CD8-positive, alpha-beta memory T cell (primary cell): ENCODE data around the gene ELANE. TPM values are rescaled to one million over a fixed set of nuclear protein-coding genes. Genes with fewer than 3 reads are reported as not detected.
"Not testable (repeated sequence)": the region's sequence is repeated elsewhere in the genome, so short reads cannot be mapped to it uniquely, and the experiment has no call there.

Experiments
- CTCF ChIA-PET: fragments of 350-600 bp; sonication (Branson Sonifier 250); formaldehyde crosslinking; loops from one replicate; lab custom pipeline; 2021; ENCODE audit warnings: antibody characterized with exemption; lab: Charles Lee
- POLR2A ChIA-PET: fragments of 350-600 bp; sonication (Branson Sonifier 250); formaldehyde crosslinking; loops from one replicate; lab custom pipeline; 2021; ENCODE audit warnings: antibody characterized with exemption; lab: Charles Lee
- DNase-seq, 5 donors: peaks; one replicate each; pipeline versions ENCODE4 v3.0.0 to v3.0.0-alpha.2; 2020 to 2022; ENCODE audit warnings: mixed read lengths in 1 of 5
- H3K27ac ChIP-seq: one replicate; pipeline ENCODE4 v1.7.0; 2013; ENCODE audit warnings: low read depth, mild to moderate bottlenecking, low read length, moderate library complexity
- H3K27me3 ChIP-seq: 2 replicates; pipeline ENCODE4 v1.7.0; 2013; ENCODE audit warnings: low read length, mild to moderate bottlenecking; ENCODE audit not compliant: insufficient read depth, poor library complexity, severe bottlenecking
- H3K36me3 ChIP-seq: 2 replicates; pipeline ENCODE4 v1.7.0; 2013; ENCODE audit warnings: mild to moderate bottlenecking, low read length, moderate library complexity; ENCODE audit not compliant: insufficient read depth
- H3K4me1 ChIP-seq: 2 replicates; pipeline ENCODE4 v1.7.0; 2013; ENCODE audit warnings: mild to moderate bottlenecking, low read length, moderate library complexity; ENCODE audit not compliant: insufficient read depth
- H3K4me3 ChIP-seq: 2 replicates; pipeline ENCODE4 v1.7.0; 2013; ENCODE audit warnings: mild to moderate bottlenecking, low read length
- H3K9me3 ChIP-seq: 2 replicates; pipeline ENCODE4 v1.7.0; 2013; ENCODE audit warnings: mild to moderate bottlenecking, low read length
- H3K27ac Mint-ChIP-seq, 8 donors: one replicate each; pipeline ENCODE4 v1.8.0; 2020 to 2021; ENCODE audit warnings: mixed read lengths in 8 of 8, mild to moderate bottlenecking in 6 of 8, inconsistent platforms in 3 of 8, moderate library complexity in 3 of 8
- H3K27me3 Mint-ChIP-seq, 2 donors: one replicate each; pipeline ENCODE4 v1.8.0; 2020 to 2021; ENCODE audit warnings: mixed read lengths in 2 of 2, mild to moderate bottlenecking in 1 of 2, moderate library complexity in 1 of 2
- H3K36me3 Mint-ChIP-seq, 3 donors: one replicate each; pipeline ENCODE4 v1.8.0; 2020 to 2021; ENCODE audit warnings: mixed read lengths in 3 of 3, inconsistent platforms in 1 of 3, mild to moderate bottlenecking in 1 of 3
- H3K4me1 Mint-ChIP-seq, 3 donors: one replicate each; pipeline ENCODE4 v1.8.0; 2020 to 2021; ENCODE audit warnings: mixed read lengths in 3 of 3, inconsistent platforms in 1 of 3, mild to moderate bottlenecking in 1 of 3
- H3K4me3 Mint-ChIP-seq, 7 donors: one replicate each; pipeline ENCODE4 v1.8.0; 2020 to 2021; ENCODE audit warnings: mixed read lengths in 7 of 7, mild to moderate bottlenecking in 6 of 7, moderate library complexity in 4 of 7, inconsistent platforms in 2 of 7
- H3K9me3 Mint-ChIP-seq, 5 donors: one replicate each; pipeline ENCODE4 v1.8.0; 2020 to 2022; ENCODE audit warnings: mixed read lengths in 5 of 5, mild to moderate bottlenecking in 3 of 5, moderate library complexity in 2 of 5, inconsistent platforms in 1 of 5
- polyA plus RNA-seq: library from polyadenylated mRNA; unstranded; fragments of 300-500 nt; fragmentation: Illumina TruSeq; gene quantifications from one replicate; pipeline ENCODE4 v1.2.3, GENCODE V29; 2021
- total RNA-seq, 2 experiments: library from RNA; stranded (reverse); gene quantifications; one replicate each; pipeline ENCODE4 v1.2.3, GENCODE V29; 2021

Gene ELANE
- total and polyA plus RNA-seq, 3 experiments from 2014 or later, result not detected

DNA sequence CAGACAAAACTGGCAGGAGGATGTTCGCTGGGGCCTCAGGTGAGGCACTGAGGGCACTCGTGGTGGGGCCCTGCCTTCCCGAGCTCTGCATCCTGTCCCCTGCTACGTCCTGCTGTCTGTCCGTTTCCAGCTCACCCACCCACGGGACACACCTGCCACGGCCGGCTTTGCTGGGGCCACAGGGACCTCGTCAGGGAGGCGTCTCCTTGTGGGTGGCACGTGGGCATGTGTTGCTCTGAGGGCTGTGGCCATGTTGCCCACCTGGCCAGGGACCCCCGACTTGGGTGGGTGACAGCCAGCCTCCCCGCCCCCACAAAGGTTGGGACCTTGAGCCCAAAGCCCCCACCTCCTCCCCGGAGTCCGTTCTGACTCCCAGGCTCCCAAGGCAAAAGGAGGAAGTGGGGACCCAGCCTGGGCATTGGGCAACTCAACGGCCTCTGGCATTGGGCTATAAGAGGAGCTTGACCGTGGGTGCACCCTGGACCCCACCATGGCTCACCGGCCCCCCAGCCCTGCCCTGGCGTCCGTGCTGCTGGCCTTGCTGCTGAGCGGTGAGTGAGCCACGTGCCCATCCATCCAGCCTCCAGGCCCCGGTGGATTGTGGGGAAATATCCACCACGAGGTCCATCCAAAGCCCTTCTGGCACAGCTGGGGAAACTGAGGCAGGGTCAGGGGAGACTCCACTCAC is 11.4 kb upstream of the ELANE start, which contains the start of gene PRTN3:
TSS of gene PRTN3 (plus strand) at position 481 of the 688 bp plus-strand sequence. CDS start at position 491, 10 bp downstream.
- Mint-ChIP-seq H3K4me1 (peaks cover 0 to 13% (median 5%) of the 10 kb centered on the region in 3 donors), H3K27ac (no peak within 1 kb of the TSS), H3K9me3 (peaks cover 0 to 3% (median 0%) of the 10 kb centered on the region in 5 donors), H3K36me3 (no peaks in the 10 kb centered on the region), H3K4me3 (no peak within 1 kb of the TSS), H3K27me3 (peaks cover 20 to 35% of the 10 kb centered on the region in 2 donors)
- Histone ChIP-seq H3K4me1 (no peaks in the 10 kb centered on the region), H3K9me3 (no peaks in the 10 kb centered on the region), H3K27me3 (no peaks in the 10 kb centered on the region), H3K36me3 (no peaks in the 10 kb centered on the region), H3K27ac (no peak within 1 kb of the TSS), H3K4me3 (no peak within 1 kb of the TSS)
- ChIA-PET CTCF (no interaction called here), POLR2A (interaction anchor here (0.6 kb wide), 1 partner anchor 43 kb away, joined by 3 read pairs; no protein-coding TSS in a partner anchor)
- no peak for DNase-seq

DNA sequence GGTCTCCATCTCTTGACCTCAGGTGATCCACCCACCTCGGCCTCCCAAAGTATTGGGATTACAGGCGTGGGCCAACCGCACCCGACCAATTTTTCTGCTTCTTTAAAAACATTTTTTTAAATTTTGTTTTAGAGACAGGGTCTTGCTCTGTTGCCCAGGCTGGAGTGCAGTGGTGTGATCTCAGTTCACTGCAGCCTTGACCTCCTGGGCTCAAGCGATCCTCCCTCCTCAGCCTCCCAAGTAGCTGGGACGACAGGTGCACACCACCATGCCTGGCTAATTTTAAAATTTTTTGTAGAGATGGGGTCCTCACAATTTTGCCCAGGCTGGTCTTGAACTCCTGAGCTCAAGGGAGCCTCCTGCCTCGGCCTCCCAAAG is 9.3 kb upstream of the ELANE start:
- Mint-ChIP-seq H3K27me3 (peaks cover 23 to 37% of the 10 kb centered on the region in 2 donors), H3K27ac (peak overlapping the region in 1 of 8 donors; percentile 26)
- H3K27ac ChIP-seq, H3K36me3 Mint-ChIP-seq, H3K9me3 ChIP-seq, DNase-seq, H3K4me3 ChIP-seq, H3K27me3 ChIP-seq, CTCF ChIA-PET, H3K4me1 Mint-ChIP-seq, H3K9me3 Mint-ChIP-seq, H3K4me3 Mint-ChIP-seq, H3K36me3 ChIP-seq, H3K4me1 ChIP-seq: not testable (repeated sequence)
- POLR2A ChIA-PET, result interaction anchor here (0.6 to 0.7 kb wide), 2 partner anchors 613 to 1456 kb away, joined by 3 to 4 read pairs; no protein-coding TSS in a partner anchor

DNA sequence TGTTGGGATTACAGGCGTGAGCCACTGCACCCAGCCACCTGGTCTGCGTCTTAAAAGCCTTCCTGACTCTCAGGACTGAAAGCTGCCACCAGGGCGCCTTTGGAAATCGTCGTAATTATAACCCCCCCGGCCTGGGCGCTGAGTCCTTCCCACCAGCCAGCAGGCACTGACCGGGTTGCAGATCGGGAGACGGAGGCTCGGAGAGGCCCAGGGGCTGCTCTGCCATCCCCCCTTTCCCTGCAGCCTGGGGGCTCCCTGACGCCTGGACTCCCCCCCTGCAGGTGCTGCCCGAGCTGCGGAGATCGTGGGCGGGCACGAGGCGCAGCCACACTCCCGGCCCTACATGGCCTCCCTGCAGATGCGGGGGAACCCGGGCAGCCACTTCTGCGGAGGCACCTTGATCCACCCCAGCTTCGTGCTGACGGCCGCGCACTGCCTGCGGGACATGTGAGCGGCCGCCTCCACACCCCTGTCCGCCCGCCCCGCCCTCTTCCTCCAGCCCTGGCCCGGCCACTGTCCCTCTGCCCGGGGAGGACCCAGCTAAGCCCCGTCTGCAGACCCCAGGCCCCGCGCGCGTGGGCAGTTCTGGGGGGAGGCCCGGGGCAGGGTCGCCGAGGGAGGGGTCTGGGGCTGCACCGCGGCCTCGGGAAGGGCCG is 8.8 kb upstream of the ELANE start:
- ChIA-PET CTCF (no interaction called here), POLR2A (interaction anchor here (0.6 to 0.7 kb wide), 2 partner anchors 612 to 1455 kb away, joined by 3 to 4 read pairs; no protein-coding TSS in a partner anchor)

DNA sequence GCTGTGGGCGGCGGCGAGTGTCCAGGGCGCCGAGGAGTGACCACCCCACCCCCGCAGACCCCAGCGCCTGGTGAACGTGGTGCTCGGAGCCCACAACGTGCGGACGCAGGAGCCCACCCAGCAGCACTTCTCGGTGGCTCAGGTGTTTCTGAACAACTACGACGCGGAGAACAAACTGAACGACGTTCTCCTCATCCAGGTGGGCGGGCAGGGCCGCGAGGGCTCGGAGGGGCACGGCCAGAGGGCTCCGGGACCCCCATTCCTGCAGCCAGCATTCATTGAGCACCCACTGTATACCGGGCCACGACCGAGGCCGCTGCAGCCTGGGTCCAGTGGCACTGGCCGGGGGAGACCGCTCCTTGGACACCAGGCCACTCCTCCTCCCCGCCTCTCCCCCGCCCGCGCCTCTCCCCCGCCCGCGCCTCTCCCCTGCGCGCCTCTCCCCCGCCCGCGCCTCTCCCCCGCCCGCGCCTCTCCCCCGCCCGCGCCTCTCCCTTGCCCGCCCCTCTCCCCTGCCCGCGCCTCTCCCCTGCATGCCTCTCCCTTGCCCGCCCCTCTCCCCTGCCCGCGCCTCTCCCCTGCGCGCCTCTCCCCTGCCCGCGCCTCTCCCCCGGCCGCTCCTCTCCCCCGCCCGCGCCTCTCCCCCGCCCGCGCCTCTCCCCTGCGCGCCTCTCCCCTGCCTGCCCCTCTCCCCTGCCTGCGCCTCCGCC is 8.1 kb upstream of the ELANE start:
- ChIA-PET CTCF (no interaction called here), POLR2A (no interaction called here)
- H3K27ac Mint-ChIP-seq, result no peak overlapping the region
- peaks cover 0 to 10% (median 3%) of the 10 kb centered on the region in 3 donors for H3K4me1 Mint-ChIP-seq
- peaks cover 0 to 3% (median 0%) of the 10 kb centered on the region in 5 donors for H3K9me3 Mint-ChIP-seq
- H3K4me3 ChIP-seq, result no peak overlapping the region
- H3K4me3 Mint-ChIP-seq, result peak overlapping the region in 1 of 7 donors; percentile 40
- H3K4me1 ChIP-seq, result no peaks in the 10 kb centered on the region
- H3K9me3 ChIP-seq, result no peaks in the 10 kb centered on the region
- H3K36me3 ChIP-seq, result no peaks in the 10 kb centered on the region
- no peak for DNase-seq
- H3K27me3 Mint-ChIP-seq, result peaks cover 28 to 45% of the 10 kb centered on the region in 2 donors
- H3K27ac ChIP-seq, result peak overlapping the region; percentile 38
- peaks cover 7% of the 10 kb centered on the region for H3K27me3 ChIP-seq
- H3K36me3 Mint-ChIP-seq, result no peaks in the 10 kb centered on the region

More for the DNA sequence above, 8.8 kb upstream of the ELANE start:
- no peak overlapping the region for H3K4me3 ChIP-seq
- Mint-ChIP-seq H3K27me3 (peaks cover 24 to 42% of the 10 kb centered on the region in 2 donors), H3K36me3 (no peaks in the 10 kb centered on the region), H3K4me3 (peak overlapping the region in 1 of 7 donors; percentile 32), H3K9me3 (peaks cover 0 to 3% (median 0%) of the 10 kb centered on the region in 5 donors), H3K4me1 (peaks cover 0 to 10% (median 3%) of the 10 kb centered on the region in 3 donors), H3K27ac (no peak overlapping the region)
- no peak for DNase-seq
- no peaks in the 10 kb centered on the region for H3K36me3 ChIP-seq
- H3K9me3 ChIP-seq, result no peaks in the 10 kb centered on the region
- peaks cover 2% of the 10 kb centered on the region for H3K27me3 ChIP-seq
- H3K4me1 ChIP-seq, result no peaks in the 10 kb centered on the region
- peak overlapping the region; percentile 38 for H3K27ac ChIP-seq

DNA sequence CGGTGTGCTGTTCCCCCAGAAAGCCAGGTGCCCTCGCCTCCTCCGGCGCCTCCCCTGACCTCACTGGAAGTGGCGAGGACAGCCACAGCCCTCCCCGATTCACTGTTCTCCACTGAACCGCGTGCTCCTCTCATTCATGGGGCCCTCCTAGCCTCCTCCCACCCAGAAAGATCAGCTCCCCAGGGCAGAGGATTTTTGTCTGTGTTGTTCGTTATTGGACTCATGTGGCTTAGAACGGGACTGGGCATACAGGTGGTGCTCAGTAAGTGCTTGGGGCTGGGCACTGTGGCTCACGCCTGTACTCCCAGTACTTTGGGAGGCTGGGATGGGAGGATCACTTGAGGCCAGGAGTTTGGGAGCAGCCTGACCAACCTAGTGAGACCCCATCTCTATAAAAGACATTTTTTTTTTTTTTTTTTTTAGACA is 7.5 kb upstream of the ELANE start:
- Histone ChIP-seq H3K4me1 (no peaks in the 10 kb centered on the region), H3K27ac (no peak overlapping the region), H3K27me3 (peaks cover 7% of the 10 kb centered on the region), H3K4me3 (no peak overlapping the region), H3K36me3 (no peaks in the 10 kb centered on the region), H3K9me3 (no peaks in the 10 kb centered on the region)
- CTCF ChIA-PET, result no interaction called here
- POLR2A ChIA-PET, result no interaction called here
- peak overlapping the region in 2 of 8 donors; percentile 21 to 47 for H3K27ac Mint-ChIP-seq
- no peak for DNase-seq
- H3K4me3 Mint-ChIP-seq, result peak overlapping the region in 2 of 7 donors; percentile 40 to 41
- H3K9me3 Mint-ChIP-seq, result peaks cover 0 to 3% (median 0%) of the 10 kb centered on the region in 5 donors
- H3K27me3 Mint-ChIP-seq, result peaks cover 33 to 48% of the 10 kb centered on the region in 2 donors
- H3K36me3 Mint-ChIP-seq, result no peaks in the 10 kb centered on the region
- H3K4me1 Mint-ChIP-seq, result peaks cover 0 to 10% (median 3%) of the 10 kb centered on the region in 3 donors

DNA sequence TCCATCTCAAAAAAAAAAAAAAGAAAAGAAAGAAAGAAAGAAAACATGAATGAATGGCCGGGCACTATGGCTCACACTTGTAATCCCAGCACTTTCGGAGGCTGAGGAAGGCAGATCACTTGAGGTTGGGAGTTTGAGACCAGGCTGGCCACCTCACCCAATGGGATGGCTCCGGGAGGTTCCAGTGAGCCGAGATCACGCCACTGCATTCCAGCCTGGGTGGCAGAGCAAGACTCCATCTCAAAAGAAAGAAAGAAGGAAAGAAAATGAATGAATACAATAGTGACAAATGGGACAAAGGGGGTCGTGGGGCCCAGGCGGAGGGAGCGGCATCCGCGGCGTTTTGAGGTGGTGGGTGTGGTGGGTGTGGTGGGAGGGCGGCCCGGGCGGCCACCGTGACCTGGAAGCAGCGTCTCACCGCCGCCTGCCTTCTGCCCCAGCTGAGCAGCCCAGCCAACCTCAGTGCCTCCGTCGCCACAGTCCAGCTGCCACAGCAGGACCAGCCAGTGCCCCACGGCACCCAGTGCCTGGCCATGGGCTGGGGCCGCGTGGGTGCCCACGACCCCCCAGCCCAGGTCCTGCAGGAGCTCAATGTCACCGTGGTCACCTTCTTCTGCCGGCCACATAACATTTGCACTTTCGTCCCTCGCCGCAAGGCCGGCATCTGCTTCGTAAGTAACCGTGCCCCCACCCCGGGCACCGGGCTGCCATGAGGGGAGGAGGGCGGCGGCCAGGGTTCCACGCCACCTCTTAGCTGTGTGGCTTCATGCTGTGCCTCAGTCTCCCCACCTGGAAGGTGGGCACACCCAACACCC is 6.2 kb upstream of the ELANE start:
- ChIA-PET POLR2A (no interaction called here), CTCF (no interaction called here)
- no peak for DNase-seq
- H3K27me3 ChIP-seq, result peaks cover 19% of the 10 kb centered on the region
- peaks cover 0 to 3% (median 0%) of the 10 kb centered on the region in 5 donors for H3K9me3 Mint-ChIP-seq
- H3K36me3 Mint-ChIP-seq, result no peaks in the 10 kb centered on the region
- peaks cover 34 to 53% of the 10 kb centered on the region in 2 donors for H3K27me3 Mint-ChIP-seq
- no peak overlapping the region for H3K27ac ChIP-seq
- H3K4me3 Mint-ChIP-seq, result no peak overlapping the region
- no peaks in the 10 kb centered on the region for H3K36me3 ChIP-seq
- H3K9me3 ChIP-seq, result no peaks in the 10 kb centered on the region
- H3K4me3 ChIP-seq, result no peak overlapping the region
- peaks cover 0 to 10% (median 3%) of the 10 kb centered on the region in 3 donors for H3K4me1 Mint-ChIP-seq
- H3K27ac Mint-ChIP-seq, result peak overlapping the region in 1 of 8 donors; percentile 34
- no peaks in the 10 kb centered on the region for H3K4me1 ChIP-seq

DNA sequence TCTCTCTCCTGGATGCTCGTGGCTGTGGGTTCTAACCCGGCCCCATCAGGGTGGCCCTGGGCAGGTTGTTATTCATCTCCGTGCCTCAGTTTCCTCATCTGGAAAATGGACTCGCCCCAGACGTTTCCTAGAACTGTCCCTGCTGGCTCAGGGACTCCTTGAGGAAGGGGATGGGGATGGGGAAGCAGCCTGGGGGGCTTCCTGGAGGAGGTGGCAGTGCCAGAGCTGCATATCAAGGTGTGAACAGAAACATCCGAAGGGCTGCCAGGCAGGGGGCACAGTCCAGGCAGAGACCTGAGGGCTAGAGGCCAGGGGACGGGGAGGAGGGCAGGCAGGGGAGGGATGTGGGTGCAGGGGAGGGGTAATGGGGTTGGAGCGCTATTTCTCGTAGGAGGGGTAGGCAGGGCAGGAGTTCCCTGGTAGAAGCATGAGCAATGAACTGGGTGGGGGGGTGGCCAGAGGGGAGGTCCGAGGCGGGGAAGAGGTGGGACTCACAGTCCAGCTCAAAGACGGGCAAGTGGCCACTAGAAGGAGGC is 3.6 kb upstream of the ELANE start:
- no peak overlapping the region for H3K27ac Mint-ChIP-seq
- no peak for DNase-seq
- Histone ChIP-seq H3K36me3 (no peaks in the 10 kb centered on the region), H3K4me3 (no peak overlapping the region), H3K27me3 (peaks cover 19% of the 10 kb centered on the region), H3K4me1 (no peaks in the 10 kb centered on the region), H3K9me3 (no peaks in the 10 kb centered on the region), H3K27ac (no peak overlapping the region)
- peaks cover 32 to 45% of the 10 kb centered on the region in 2 donors for H3K27me3 Mint-ChIP-seq
- no peak overlapping the region for H3K4me3 Mint-ChIP-seq
- ChIA-PET POLR2A (interaction anchor here (0.6 to 0.7 kb wide), 3 partner anchors 15 to 150 kb away, joined by 3 to 6 read pairs (median 3); no protein-coding TSS in a partner anchor), CTCF (interaction anchor here (1.1 kb wide), 1 partner anchor 15 kb away, joined by 5 read pairs; no protein-coding TSS in a partner anchor)
- no peaks in the 10 kb centered on the region for H3K9me3 Mint-ChIP-seq
- peaks cover 0 to 5% (median 3%) of the 10 kb centered on the region in 3 donors for H3K4me1 Mint-ChIP-seq
- H3K36me3 Mint-ChIP-seq, result no peaks in the 10 kb centered on the region
